ENCODE data around the gene MARCHF10. TPM values are rescaled to one million over a fixed set of nuclear protein-coding genes. Genes with fewer than 3 reads are reported as not detected.

MARCHF10 gene
- total RNA-seq, 1 experiment from 2014 or later: not detected

DNA sequence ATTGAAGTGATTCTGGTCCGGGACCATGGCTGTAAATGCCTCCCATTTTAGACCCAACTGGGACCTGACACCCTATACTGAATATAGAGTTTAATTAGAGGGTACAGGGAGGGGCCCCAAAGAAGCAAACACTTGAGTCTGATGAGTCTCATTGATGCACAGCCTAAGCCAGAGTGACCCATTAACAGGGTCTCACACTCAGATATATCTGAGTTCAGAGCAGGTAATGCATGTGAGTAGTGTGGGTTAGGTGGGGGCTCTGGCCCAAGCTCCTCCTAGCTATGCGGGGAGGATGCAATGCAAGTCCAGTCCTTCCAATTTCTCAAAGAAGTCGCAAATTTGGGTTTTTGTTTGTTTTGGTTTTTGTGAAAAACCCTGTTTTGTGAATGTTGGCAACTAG, 17.1 kb upstream of the MARCHF10 start:
- no peak overlapping the region for H3K4me3 ChIP-seq
- DNase-seq: no peak

GRCh38 chr17:62824290-62825131, 16.4 kb upstream of the MARCHF10 start:
- H3K27me3 ChIP-seq: no peaks in the 10 kb centered on the region
- H3K4me3 ChIP-seq: no peak overlapping the region
- peak; percentile 46 for DNase-seq
- no peaks in the 10 kb centered on the region for H3K36me3 ChIP-seq
- H3K9me3 ChIP-seq: no peaks in the 10 kb centered on the region

More for the DNA sequence above, 17.1 kb upstream of the MARCHF10 start:
- H3K27me3 ChIP-seq: no peaks in the 10 kb centered on the region
- H3K9me3 ChIP-seq: no peaks in the 10 kb centered on the region
- H3K36me3 ChIP-seq: no peaks in the 10 kb centered on the region

DNA sequence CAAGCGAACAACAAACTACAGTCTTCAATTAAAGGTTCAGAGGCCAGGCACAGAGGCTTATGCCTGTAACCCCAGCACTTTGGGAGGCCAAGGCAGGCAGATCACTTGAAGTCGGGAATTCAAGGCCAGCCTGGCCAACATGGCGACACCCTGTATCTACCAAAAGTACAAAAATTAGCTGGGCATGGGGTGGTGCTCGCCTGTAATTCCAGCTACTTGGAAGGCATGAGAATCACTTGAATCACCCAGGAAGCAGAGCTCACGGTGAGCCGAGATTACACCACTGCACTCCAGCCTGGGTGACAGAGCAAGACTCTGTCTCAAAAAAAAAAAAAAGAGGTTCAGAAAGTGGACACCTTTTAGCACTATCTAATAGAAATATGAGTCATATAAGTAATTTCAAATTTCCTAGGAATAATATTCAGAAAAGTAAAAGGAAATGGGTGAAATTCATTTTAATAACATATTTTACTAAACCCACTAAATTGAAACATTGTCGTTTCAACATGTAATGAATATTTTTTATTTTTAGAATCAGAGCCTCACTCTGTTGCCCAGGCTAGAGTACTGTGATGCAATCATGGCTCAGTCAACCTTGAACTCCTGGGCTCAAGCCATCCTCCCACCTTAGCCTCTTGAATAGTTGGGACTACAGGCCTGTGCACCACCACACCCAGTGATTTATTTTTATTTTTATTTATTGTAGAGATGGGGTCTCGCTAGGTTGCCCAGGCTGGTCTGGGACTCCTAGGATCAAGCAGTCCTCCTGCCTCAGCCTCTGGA, 15.2 kb upstream of the MARCHF10 start:
- H3K9me3 ChIP-seq: no peaks in the 10 kb centered on the region
- no peaks in the 10 kb centered on the region for H3K36me3 ChIP-seq
- H3K4me3 ChIP-seq: no peak overlapping the region
- H3K27me3 ChIP-seq: no peaks in the 10 kb centered on the region
- no peak for DNase-seq

DNA sequence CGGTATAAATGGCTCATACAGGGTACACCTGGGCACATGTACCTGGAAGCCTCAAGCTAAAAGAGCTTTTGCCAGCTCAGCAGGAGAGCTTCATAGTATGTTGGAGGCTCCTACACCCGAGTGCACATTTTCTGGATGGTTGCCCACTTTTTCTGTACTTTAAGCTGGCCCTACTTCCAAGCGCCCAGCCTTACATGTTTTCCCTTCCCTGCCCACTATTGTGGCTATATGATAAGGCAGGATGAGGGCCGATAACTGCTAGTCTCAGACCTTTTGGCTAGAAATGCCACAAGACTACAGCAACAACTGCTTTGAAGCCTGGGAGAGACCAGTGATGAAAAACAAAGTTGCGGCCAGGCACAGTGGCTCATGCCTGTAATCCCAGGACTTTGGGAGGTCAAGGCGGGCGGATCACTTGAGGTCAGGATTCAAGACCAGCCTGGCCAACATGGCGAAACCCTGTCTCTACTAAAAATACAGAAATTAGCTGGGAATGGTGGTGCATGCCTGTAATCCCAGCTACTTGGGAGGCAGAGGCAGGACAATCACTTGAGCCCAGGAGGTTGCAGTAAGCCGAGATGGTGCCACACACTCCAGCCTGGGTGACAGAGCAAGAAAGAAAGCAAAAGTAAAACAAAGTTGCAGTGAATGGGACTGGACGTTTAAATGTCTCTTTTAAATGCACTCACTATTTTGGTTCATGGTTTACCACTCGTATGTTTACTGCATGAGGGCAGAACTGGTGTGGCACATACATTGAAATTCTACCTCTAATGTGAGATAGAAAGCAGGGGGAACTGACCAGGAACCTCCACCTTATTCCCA, 14.2 kb upstream of the MARCHF10 start:
- Histone ChIP-seq H3K9me3 (no peaks in the 10 kb centered on the region), H3K27me3 (no peaks in the 10 kb centered on the region), H3K4me3 (no peak overlapping the region), H3K36me3 (no peaks in the 10 kb centered on the region)
- DNase-seq: no peak

DNA sequence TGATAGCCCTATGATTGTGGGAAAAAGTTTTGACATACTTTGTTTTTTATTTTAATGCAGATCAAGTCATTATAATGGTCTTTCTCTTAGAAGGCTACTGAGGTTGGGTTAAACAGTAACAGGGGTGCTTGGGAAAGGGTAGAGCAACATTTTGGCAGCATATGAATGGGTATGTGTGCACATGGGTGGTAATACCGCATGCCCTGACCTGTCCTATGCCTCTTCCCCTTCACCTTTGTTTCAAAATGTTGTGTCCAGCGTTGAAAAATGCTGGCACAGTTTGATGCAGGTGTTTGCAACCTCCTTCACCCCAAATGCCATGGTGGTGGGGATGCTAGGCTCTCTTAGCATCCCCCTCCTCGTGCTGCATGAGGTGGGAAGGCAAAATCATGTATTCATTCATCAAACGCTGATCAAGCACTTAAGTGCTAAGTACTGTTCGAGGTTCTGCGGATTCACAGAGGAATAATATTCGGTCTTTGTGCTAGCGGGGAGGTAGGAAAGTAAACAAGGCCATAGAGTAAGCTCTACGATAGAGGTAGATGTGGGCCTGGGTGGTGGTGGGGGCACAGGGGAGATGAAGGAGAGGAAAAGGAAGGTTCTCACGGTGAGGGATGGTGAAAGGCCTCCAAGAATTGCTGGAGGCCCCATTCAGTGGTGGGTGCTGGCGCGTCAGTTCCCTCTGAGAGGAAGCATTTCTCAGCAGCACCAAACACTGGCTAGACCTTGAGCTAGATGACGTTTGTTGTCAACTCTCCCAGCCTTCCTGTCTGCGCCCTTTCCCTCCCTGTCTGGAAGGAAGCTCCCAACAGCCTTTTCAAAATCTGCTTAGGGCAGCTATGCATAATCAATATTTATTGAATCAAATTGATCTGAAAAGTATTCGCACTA, 13.3 kb upstream of the MARCHF10 start:
- H3K9me3 ChIP-seq: no peaks in the 10 kb centered on the region
- DNase-seq: no peak
- no peak overlapping the region for H3K4me3 ChIP-seq
- H3K27me3 ChIP-seq: no peaks in the 10 kb centered on the region
- no peaks in the 10 kb centered on the region for H3K36me3 ChIP-seq

- Histone ChIP-seq H3K36me3 (no peaks in the 10 kb centered on the region), H3K4me3 (peak overlapping the region; percentile 17), H3K9me3 (no peaks in the 10 kb centered on the region), H3K27me3 (no peaks in the 10 kb centered on the region)
- peak; percentile 91 for DNase-seq
These were observed 11.6 kb upstream of the MARCHF10 start for GRCh38 chr17:62819511-62820221.

DNA sequence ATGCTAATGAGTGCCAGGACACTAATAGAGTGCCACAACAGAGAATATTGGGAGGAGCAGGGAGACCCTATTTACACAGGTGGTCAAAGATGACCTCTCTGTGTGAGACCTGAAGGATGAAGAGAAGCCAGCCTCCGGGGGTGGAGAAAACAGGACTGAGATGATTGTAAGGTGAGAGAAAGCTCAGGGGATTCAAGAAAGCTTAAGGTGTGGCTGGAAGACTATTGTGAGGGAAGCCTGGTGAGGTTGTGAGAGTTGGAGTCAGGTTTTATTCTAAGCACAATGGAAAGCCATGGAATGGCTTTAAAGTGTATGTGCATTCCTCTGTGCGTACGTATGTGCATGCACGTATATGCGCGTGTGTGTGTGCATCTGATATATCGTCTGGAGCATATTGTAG, 10.4 kb upstream of the MARCHF10 start:
- H3K9me3 ChIP-seq: no peaks in the 10 kb centered on the region
- no peaks in the 10 kb centered on the region for H3K27me3 ChIP-seq
- H3K36me3 ChIP-seq: no peaks in the 10 kb centered on the region
- no peak for DNase-seq
- H3K4me3 ChIP-seq: no peak overlapping the region

- DNase-seq: no peak
- no peak overlapping the region for H3K4me3 ChIP-seq
- H3K9me3 ChIP-seq: no peaks in the 10 kb centered on the region
- no peaks in the 10 kb centered on the region for H3K36me3 ChIP-seq
- H3K27me3 ChIP-seq: no peaks in the 10 kb centered on the region
These were observed 8.2 kb upstream of the MARCHF10 start for GRCh38 chr17:62816282-62816839.

GRCh38 chr17:62809656-62810055, 1.5 kb upstream of the MARCHF10 start:
- H3K4me3 ChIP-seq: no peak overlapping the region
- DNase-seq: no peak
- no peaks in the 10 kb centered on the region for H3K9me3 ChIP-seq
- no peaks in the 10 kb centered on the region for H3K27me3 ChIP-seq
- H3K36me3 ChIP-seq: no peaks in the 10 kb centered on the region

DNA sequence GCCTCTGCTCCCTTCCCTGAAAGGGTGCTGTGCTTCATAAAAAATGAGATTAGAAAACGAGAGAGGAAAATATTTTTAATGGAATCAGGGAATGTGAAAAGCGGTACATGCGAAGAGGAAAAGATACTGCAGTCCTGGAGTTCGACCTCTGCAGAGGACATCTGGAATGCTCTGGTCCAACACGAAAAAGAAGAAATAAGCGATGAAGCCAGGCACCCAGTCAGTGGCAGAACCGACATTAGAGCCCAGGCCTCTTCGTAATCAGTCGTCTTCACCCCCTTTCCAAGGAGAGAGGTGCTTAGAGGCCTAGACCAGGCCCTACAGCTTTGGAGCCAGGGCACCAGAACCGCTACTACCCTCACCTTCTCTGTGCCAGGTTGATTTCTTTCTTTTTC, 459 bp upstream of the MARCHF10 start:
- DNase-seq: no peak
- H3K27me3 ChIP-seq: no peaks in the 10 kb centered on the region; the same call in 1 of the 2 replicates
- no peaks in the 10 kb centered on the region for H3K36me3 ChIP-seq
- H3K9me3 ChIP-seq: no peaks in the 10 kb centered on the region
- no peak overlapping the region for H3K4me3 ChIP-seq

- H3K4me3 ChIP-seq: no peak overlapping the region
- no peak for DNase-seq
- no peaks in the 10 kb centered on the region for H3K36me3 ChIP-seq
- no peaks in the 10 kb centered on the region for H3K9me3 ChIP-seq
- no peaks in the 10 kb centered on the region; the same call in 1 of the 2 replicates for H3K27me3 ChIP-seq
These were observed 2.9 kb downstream of the MARCHF10 start for GRCh38 chr17:62805234-62805633.

GRCh38 chr17:62804822-62805221, 3.3 kb downstream of the MARCHF10 start:
- DNase-seq: peak; percentile 70
- Histone ChIP-seq H3K4me3 (no peak overlapping the region), H3K36me3 (no peaks in the 10 kb centered on the region), H3K27me3 (no peaks in the 10 kb centered on the region; the same call in 1 of the 2 replicates), H3K9me3 (no peaks in the 10 kb centered on the region)

GRCh38 chr17:62804025-62804424, 4.1 kb downstream of the MARCHF10 start:
- Histone ChIP-seq H3K4me3 (no peak overlapping the region), H3K9me3 (no peaks in the 10 kb centered on the region), H3K27me3 (no peaks in the 10 kb centered on the region; the same call in 1 of the 2 replicates), H3K36me3 (no peaks in the 10 kb centered on the region)
- DNase-seq: no peak

GRCh38 chr17:62802561-62803205, 5.4 kb downstream of the MARCHF10 start:
- no peak for DNase-seq
- Histone ChIP-seq H3K27me3 (no peaks in the 10 kb centered on the region; the same call in 1 of the 2 replicates), H3K9me3 (no peaks in the 10 kb centered on the region; the same call in 1 of the 2 replicates), H3K4me3 (no peak overlapping the region), H3K36me3 (no peaks in the 10 kb centered on the region)

All from MG63 (cell line).